ENCODE results near the gene PURA. TPM values are rescaled to one million over a fixed set of nuclear protein-coding genes. Genes with fewer than 3 reads are reported as not detected.
A peak's percentile ranks its signal among the peaks of the same experiment; 100 is the strongest.

Gene PURA
- total RNA-seq, 1 experiment from 2014 or later = 3.6 TPM

- TF ChIP-seq CTCF (conservative IDR thresholded peaks at IDR 0.05) = no peak
- Histone ChIP-seq H3K18ac (ENCODE audit: insufficient read length, low read depth, low read length) (no peak overlapping the region), H2BK15ac (ENCODE audit: low read depth, low read length) (no peak overlapping the region), H3K14ac (ENCODE audit: insufficient read depth, low read length) (no peak overlapping the region), H3K27me3 (ENCODE audit: insufficient read depth, low read length) (peaks cover 21% of the 10 kb centered on the region), H3K79me2 (ENCODE audit: insufficient read depth, low read length) (no peaks in the 10 kb centered on the region), H3K9me3 (ENCODE audit: control insufficient read depth, low read depth, low read length) (no peaks in the 10 kb centered on the region), H2BK12ac (ENCODE audit: insufficient read length, low read depth, low read length) (no peak overlapping the region), H3T11ph (ENCODE audit: low read length) (no peak overlapping the region), H4K5ac (ENCODE audit: insufficient read length, low read depth, low read length) (no peak overlapping the region), H3K4ac (ENCODE audit: low read depth, low read length) (no peak overlapping the region), H3K23ac (ENCODE audit: insufficient read length, low read depth, low read length) (no peak overlapping the region), H4K91ac (ENCODE audit: insufficient read length, low read depth, low read length) (no peak overlapping the region), H2BK5ac (ENCODE audit: insufficient read length, low read length) (no peak overlapping the region), H2BK20ac (ENCODE audit: low read depth, low read length, poor library complexity, severe bottlenecking) (no peak overlapping the region), H4K20me1 (ENCODE audit: control insufficient read depth, insufficient read depth, insufficient read length) (no peaks in the 10 kb centered on the region), H3K4me2 (ENCODE audit: insufficient read depth, insufficient read length, low read length) (peak overlapping the region; percentile 88), H3K27ac (ENCODE audit: insufficient read length, low read depth, low read length) (no peak overlapping the region), H3K23me2 (ENCODE audit: insufficient read length, low read depth, low read length, poor library complexity, severe bottlenecking) (peaks cover 20% of the 10 kb centered on the region), H3K4me1 (ENCODE audit: insufficient read depth, low read length) (peaks cover 5% of the 10 kb centered on the region; the same call in 1 of the 2 replicates), H2AK5ac (ENCODE audit: insufficient read length, low read length) (no peak overlapping the region), H2AFZ (ENCODE audit: low read length) (no peak overlapping the region), H2BK120ac (ENCODE audit: low read depth, low read length, poor library complexity, severe bottlenecking) (no peak overlapping the region), H3K56ac (ENCODE audit: insufficient read length, low read depth, low read length) (no peak overlapping the region), H3K79me1 (ENCODE audit: insufficient read depth, low read depth, low read length, poor library complexity, severe bottlenecking) (no peaks in the 10 kb centered on the region), H3K9ac (ENCODE audit: extremely low read depth, insufficient read length, low read length) (no peak overlapping the region), H4K8ac (replicated peaks; ENCODE audit: insufficient read length, low read depth, low read length) (no peak overlapping the region)
- no CpG with 5 or more reads among the region's 1 CpG for WGBS (ENCODE audit: extremely low coverage, insufficient read length, low lambda C conversion rate)
- Mint-ChIP-seq H3K4me3 (peak overlapping the region; percentile 81 to 88), H3K9me3 (no peaks in the 10 kb centered on the region), H3K27ac (no peak overlapping the region), H3K4me1 (peaks cover 40 to 43% of the 10 kb centered on the region in 2 experiments), H3K36me3 (ENCODE audit: insufficient read depth in 1 of 3, low read depth in 3 of 3) (no peaks in the 10 kb centered on the region), H3K27me3 (ENCODE audit: low read depth) (peaks cover 59% of the 10 kb centered on the region)
- DNase-seq = no peak
Observed at GRCh38 chr5:140115186-140115500, 1.2 kb downstream of the PURA start.
